Measurements from ENCODE around the gene NUDT14.

The NUDT14 gene

DNA sequence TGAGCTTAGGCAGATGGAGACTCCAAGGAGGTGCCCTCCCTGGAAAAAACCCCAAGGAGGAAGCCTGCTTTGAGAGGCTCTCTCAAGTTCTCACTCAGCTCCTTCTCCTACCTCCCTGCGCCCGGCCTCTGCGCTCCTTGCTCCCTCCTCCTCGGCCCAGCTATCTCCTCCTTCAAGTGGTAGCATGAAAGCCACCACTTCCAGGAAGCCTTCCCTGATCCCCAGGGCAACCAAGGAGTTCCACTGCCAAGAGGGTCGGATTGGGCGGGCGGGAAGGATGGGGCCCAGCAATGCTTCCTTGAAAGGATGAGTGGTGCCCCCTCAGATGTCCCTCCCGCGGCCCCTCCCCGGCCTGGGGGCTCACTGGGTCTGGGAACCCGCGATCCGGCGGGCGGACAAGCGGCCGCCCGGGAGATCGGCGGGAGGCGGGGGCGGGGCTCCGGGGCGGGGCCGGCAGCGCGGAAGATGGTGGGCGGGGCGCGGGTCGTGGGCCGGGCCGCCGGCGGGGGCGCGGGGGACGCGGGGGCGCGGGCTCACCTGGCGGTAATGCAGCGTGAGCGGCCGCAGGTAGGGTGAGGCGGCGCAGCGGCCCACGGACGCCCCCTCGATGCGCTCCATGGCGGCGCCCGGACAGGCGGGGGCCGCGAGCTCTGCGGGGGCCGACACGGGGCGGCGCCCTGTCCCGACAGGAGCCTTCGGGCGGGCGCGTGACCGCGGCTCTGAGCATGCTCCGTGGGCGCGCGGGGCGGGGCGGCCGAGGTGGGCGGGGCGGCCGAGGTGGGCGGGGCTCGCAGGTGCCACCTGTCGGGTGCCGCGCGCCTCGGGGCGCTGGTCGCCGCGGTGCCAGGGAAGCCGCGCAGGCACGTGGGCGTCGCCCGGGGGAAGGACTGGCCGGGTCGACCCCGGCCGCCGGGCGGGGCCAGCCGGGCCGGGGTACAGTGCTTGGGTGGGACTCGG, at the start of gene NUDT14:
NUDT14 (minus strand) TSS at position 721 of the 957 bp plus-strand sequence; CDS start at position 618, 103 bp downstream.
- peak; percentile 83 for DNase-seq (ENCODE audit: low read depth)

- no peak for DNase-seq (ENCODE audit: low read depth)
These were observed 48.1 kb upstream of the NUDT14 start for GRCh38 chr14:105229099-105229655.

- DNase-seq (ENCODE audit: low read depth): no peak
These were observed 47.5 kb upstream of the NUDT14 start for GRCh38 chr14:105228562-105228961.

GRCh38 chr14:105227346-105227745, 46.2 kb upstream of the NUDT14 start:
- no peak for DNase-seq (ENCODE audit: low read depth)

DNA sequence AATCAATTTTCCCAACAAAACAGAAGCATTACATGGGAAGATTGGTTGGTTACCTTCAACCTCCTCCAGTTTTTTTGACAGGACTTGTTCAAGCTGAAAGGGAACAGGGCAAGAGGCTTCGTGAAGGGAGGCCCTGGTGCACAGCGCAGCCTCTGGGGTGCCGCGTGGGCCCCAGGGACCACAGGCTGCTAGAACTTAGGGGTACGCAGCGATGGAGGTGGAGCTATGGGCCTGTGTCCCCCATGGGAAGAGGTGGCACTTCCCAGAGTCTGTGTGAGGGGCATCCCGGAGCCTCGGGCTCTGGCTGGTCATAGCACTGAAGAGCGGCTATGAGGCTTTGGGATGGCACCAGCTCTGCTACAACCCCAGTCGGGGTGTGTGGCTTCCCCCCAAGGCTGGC, 45.1 kb upstream of the NUDT14 start:
- DNase-seq (ENCODE audit: low read depth): no peak

- DNase-seq (ENCODE audit: low read depth): no peak
These were observed 43.9 kb upstream of the NUDT14 start for GRCh38 chr14:105224845-105225570.

- no peak for DNase-seq (ENCODE audit: low read depth)
These were observed 42.8 kb upstream of the NUDT14 start for GRCh38 chr14:105223770-105224544.

- DNase-seq (ENCODE audit: low read depth): no peak
These were observed 42.1 kb upstream of the NUDT14 start for GRCh38 chr14:105223260-105223659.

DNA sequence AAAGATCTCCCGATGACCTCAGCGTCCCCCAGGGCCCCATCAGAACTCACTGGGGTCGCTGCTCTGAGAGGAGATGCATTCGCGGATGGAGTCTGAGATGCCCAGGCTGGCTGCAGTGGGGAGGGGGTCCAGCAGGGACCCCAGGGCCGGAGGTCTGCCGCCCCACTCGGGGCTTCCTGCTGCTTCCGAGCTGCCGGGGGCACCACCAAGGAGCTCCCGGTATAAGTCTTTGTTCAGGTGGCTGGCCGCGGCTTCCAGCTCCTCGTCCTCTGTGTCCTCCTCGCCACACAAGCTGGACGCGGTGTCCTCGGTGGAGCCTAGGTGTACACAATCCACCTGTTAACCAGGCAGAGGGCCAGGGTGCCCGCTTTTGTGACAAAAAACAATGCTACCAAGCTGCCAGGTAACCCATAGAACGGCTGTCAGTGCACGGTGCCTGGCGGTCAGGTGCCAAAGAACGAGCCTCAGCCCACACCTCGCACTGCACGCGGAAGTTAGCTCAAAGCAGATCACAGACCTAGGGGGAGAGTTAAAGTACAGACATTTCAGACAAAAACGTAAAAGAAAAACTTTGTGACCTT, 40.6 kb upstream of the NUDT14 start:
- no peak for DNase-seq (ENCODE audit: low read depth)

DNA sequence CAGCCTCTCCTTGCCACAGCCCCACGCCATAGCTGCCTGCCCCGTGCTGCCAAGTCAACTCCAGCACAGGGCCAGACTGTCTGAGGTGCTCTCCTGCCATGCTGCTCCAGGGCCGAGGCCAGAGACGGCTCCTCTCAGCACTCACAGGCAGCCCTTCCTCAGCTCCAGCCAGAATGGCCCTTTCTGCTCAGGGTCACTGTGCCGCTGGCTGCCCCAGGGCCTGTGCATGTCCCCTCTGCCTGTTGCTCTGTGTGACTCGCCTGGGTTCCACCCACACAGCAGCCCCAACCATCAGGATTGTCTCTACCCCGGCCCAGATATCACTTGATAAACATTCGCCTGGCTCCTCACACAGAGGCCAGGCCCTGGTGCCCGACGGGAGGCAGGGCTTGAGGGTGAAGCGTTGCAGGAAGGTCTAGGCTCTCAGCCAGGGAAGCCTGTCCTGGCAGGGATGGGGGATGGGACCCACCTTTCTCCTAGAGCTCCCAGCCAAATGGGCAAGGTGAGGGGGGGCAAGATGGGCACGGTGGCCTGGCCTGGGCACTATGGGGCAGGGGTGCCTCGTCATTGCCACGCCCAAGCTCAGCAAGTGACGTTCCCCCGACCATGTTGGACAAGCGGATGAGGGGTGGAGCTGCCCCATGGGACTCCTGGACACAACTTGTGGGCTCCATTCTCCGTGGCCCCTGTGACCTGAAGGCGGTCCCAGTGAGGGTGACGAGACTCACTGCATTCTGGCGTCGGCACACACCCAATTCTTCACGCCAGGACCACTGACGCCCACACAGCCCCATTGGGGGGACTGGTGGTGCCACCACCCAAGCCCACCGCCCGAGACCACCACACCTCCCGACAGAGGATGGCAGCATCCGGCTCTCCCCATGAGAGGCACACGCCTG, 39.8 kb upstream of the NUDT14 start:
- DNase-seq (ENCODE audit: low read depth): no peak

DNA sequence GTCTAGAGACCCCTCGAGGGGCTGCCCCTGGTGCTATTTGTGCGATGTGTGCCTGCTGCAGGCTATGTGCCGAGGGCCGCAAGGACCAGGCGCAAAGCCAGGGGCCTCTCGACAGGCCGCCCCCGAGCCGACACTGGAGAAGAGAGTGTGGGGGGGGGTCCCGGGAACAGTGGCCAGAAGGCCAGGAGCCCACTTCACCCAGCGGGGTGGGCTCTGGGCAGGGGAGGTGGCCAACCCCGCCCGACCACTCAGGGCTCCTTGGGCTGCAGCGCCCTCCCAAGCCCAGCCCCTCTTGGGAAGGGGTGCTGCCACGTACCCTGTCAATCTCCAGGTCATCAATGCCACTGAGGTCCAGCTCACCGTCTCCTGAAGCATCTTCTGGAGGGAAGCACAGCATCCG, 38.6 kb upstream of the NUDT14 start:
- no peak for DNase-seq (ENCODE audit: low read depth)

DNA sequence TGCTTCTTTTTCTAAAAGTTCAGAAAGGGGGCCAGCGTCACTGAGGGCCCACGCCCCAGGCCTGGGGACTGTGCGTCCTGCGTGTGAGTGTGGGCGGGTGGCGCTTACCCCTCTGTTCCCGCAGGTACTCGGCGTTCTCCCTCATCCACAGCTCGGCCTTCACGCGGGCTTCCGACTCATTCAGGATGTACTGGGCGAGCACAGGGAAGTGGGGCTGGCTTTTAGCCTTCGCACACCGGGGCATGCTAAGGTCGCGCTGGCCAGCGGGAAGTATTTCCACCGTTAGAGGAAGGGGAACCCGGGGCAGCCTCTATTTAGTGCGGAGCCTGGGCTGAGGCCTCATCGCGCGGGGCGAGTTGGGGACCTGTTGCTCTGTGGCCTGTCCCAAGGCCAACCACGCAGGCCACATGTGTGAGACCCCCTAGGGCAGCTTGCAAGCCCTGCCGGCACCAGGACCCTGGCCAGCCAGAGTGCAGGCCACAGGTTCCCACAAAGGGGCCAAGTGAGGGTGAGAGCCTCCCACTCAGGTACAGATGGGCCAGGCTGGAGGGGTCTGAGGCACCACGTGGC, 38.0 kb upstream of the NUDT14 start:
- no peak for DNase-seq (ENCODE audit: low read depth)

GRCh38 chr14:105218611-105219010, 37.5 kb upstream of the NUDT14 start:
- no peak for DNase-seq (ENCODE audit: low read depth)

DNA sequence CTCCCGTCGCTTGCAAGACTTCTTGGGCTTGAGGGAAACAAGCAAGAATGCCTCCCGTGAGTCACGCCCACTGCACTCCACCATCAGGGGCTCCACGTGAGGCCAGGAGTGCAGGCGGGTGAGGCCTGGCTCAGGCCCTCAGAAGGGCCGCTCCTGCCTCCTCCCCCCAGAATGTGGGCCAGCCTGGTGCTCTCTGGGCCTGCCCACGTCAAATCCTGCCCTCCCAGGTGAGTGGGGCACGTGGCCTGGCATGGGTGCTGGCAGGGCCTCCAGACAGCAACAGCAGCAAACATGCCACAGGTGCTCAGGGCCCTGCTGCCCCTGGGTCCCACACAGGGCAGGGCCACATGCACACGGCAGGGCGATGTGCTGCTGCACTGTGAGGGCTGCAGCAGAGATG, 36.7 kb upstream of the NUDT14 start:
- no peak for DNase-seq (ENCODE audit: low read depth)

DNA sequence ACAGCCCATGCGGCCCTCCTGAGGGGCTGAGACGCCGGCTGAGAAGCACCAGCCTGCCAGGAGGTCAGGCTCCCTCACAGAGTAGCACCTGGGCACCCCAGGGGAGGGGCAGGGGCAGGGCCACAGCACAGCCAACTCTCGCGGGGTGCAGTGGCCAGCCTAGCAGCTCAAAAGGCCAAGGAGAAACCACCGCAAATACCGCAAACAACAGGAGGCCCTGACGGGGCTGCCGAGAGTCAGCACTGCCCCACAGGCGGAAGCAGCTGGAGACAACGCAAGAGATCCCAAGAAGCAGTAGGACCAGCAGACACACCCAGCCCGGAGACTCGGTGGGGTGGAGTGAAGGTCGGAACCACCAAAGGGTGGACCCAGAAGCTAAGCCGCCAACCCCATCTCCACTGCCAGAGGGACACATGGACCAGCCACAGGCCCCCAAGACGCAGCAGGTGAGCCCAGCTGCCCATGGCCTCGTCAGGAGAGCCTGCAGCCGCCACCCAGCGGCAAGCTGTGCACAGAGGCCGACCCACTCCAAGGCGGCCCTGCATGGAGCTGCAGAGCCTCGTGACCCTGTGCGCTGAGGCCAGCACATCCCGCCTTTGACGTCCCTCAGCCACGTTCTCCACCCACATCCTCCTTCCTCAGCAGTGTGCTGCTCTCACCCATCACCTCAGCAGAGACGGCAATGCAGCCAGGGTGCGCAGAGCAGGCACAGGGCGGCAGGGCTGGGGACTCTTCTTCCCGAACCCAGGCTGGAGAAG, 35.6 kb upstream of the NUDT14 start:
- no peak for DNase-seq (ENCODE audit: low read depth)

GRCh38 chr14:105215602-105216001, 34.5 kb upstream of the NUDT14 start:
- DNase-seq (ENCODE audit: low read depth): no peak

- no peak for DNase-seq (ENCODE audit: low read depth)
These were observed 33.3 kb upstream of the NUDT14 start for GRCh38 chr14:105214324-105214915.

DNA sequence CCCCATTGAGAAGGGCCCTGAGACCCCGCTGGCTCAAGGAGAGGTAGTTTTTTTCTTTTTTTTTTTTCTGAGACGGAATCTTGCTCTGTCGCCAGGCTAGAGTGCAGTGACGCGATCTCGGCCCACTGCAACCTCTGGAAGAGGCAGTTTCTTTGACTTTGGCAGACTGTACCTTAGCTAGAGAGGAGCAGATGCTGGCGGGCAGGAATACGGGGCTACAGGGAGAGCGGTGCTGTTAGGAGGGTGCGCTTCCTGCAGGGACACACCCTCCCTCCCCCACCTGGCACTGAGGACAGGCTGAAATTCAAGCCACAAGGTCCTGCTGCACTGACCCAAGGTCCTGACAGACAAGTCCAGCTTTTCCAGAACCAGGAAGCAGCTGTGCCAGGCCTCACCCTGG, 32.2 kb upstream of the NUDT14 start:
- DNase-seq (ENCODE audit: low read depth): no peak

All from activated T-cell treated with anti-CD3 and anti-CD28 coated beads for 1 hour (primary cell).